Endothelial cell of umbilical vein (primary cell): ENCODE measurements around the gene DXO.

Experiments
- FOS ChIP-seq: IDR thresholded peaks from 2 replicates; pipeline ENCODE4 v1.6.1; 2011; ENCODE audit warnings: mild to moderate bottlenecking, low read length, moderate library complexity, borderline replicate concordance; ENCODE audit not compliant: insufficient read depth
- GATA2 ChIP-seq: IDR thresholded peaks from 2 replicates; pipeline ENCODE4 v1.7.0; 2011; ENCODE audit warnings: low read depth, mild to moderate bottlenecking, moderate library complexity, mixed read lengths, low read length; ENCODE audit not compliant: insufficient read length, insufficient read depth
- POLR2A ChIP-seq: IDR thresholded peaks from 2 replicates; pipeline ENCODE4 v1.6.1; 2012; ENCODE audit warnings: low read depth, mild to moderate bottlenecking, control low read depth, low read length
- POLR2AphosphoS5 ChIP-seq: IDR thresholded peaks from 2 replicates; pipeline ENCODE4 v1.6.1; 2012; ENCODE audit warnings: low read depth, mild to moderate bottlenecking, control low read depth, low read length, moderate library complexity; ENCODE audit not compliant: insufficient read depth
- TF ChIP-seq, protein P1 (sequence below), 2 donors: IDR thresholded peaks; 1 replicate in 1 of 2; 2 replicates in 1 of 2; pipeline ENCODE4 v1.5.1; 2011; ENCODE audit warnings: low read length in 2 of 2, mild to moderate bottlenecking in 2 of 2, moderate library complexity in 2 of 2, control low read depth in 1 of 2, inconsistent platforms in 1 of 2, low read depth in 1 of 2; ENCODE audit not compliant: insufficient read depth in 1 of 2; ENCODE audit errors: extremely low read depth in 1 of 2
- TF ChIP-seq, protein P2 (sequence below): IDR thresholded peaks from 2 replicates; pipeline ENCODE4 v1.6.1; 2011; ENCODE audit not compliant: insufficient read depth, insufficient read length

DNA sequence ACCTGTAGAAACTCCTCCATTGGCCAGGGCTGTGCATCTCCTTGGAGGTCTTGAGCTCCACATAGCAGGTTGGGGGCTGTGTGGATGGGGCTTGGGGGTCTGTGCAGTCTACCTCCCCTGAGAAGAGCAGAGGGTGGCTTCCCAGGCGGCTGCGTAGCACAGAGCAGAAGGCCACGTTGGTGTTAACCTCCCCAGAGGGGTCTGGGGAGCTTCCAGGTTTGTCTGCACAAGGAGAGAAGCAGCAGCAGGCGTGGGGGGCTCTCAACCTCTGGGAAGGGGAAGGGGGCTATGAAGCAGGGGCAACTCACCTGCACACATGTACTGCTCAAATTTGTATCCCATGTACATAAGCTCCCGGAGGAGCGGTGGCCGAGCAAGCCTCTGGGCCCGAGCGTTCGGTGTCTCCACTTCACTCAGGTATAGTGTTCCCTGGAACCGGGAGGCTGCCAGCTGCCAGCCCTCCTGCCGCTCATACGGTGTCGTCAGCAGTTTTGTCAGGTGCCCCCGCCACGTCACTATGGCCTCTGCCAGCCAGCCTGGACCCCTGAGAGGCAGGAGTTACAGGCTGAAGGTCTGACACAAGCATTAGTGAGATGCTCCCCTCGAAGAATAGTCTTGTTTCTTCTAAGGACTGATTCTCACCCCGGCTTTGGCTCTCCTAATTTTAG is 1.2 kb downstream of the DXO start:
- no peak for TF ChIP-seq POLR2A
- no peak for TF ChIP-seq POLR2AphosphoS5
- TF ChIP-seq, protein P1, sequence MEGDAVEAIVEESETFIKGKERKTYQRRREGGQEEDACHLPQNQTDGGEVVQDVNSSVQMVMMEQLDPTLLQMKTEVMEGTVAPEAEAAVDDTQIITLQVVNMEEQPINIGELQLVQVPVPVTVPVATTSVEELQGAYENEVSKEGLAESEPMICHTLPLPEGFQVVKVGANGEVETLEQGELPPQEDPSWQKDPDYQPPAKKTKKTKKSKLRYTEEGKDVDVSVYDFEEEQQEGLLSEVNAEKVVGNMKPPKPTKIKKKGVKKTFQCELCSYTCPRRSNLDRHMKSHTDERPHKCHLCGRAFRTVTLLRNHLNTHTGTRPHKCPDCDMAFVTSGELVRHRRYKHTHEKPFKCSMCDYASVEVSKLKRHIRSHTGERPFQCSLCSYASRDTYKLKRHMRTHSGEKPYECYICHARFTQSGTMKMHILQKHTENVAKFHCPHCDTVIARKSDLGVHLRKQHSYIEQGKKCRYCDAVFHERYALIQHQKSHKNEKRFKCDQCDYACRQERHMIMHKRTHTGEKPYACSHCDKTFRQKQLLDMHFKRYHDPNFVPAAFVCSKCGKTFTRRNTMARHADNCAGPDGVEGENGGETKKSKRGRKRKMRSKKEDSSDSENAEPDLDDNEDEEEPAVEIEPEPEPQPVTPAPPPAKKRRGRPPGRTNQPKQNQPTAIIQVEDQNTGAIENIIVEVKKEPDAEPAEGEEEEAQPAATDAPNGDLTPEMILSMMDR (IDR thresholded peaks at IDR 0.05; ENCODE audit: extremely low read depth in 1 of 2, insufficient read depth in 1 of 2, low read depth in 1 of 2, low read length in 2 of 2), result no peak
- TF ChIP-seq, protein P2, sequence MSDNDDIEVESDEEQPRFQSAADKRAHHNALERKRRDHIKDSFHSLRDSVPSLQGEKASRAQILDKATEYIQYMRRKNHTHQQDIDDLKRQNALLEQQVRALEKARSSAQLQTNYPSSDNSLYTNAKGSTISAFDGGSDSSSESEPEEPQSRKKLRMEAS, result no peak
- TF ChIP-seq GATA2, result no peak
- no peak for TF ChIP-seq FOS
